Loucy (cell line): ENCODE results near the gene OPA3.

ENCODE experiments used
- CTCF ChIP-seq: fragments of 200-600 bp; sonication (generic); conservative IDR thresholded peaks from 2 replicates; pipeline ENCODE4 v1.5.1; 2014; ENCODE audit warnings: mild to moderate bottlenecking, antibody characterized with exemption, low read length
- EZH2phosphoT487 ChIP-seq: fragments of 200-600 bp; IDR thresholded peaks from 2 replicates; pipeline ENCODE4 v1.6.1; 2018; ENCODE audit warnings: antibody characterized with exemption, mild to moderate bottlenecking, moderate library complexity, borderline replicate concordance

- TF ChIP-seq CTCF: no peak
- TF ChIP-seq EZH2phosphoT487: no peak
Measured at GRCh38 chr19:45598267-45599001, 13.8 kb upstream of the OPA3 start.
